Measurements from ENCODE around the gene PRTFDC1. TPM values are rescaled to one million over a fixed set of nuclear protein-coding genes. Genes with fewer than 3 reads are reported as not detected.

PRTFDC1 gene
- total RNA-seq, 1 donor from 2014 or later = 9.1 TPM

DNA sequence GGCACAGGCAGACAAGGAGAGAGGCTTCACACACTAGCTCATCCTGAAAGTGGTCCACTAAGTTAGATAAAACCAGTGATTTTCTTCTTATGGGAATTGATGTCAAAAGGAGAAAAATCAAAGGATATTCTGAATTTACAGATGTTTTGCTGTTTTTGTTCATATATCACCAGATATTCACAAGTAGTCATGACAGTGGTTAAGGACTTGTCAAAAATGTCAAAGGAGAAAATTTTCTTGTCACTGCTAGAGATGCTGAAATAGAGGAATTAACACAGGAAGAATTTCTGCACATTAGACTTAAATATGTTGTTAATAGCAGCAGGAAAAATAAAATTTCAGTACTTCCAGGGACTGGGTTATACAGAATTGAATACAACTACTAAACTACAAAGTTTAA lies 78.3 kb downstream of the PRTFDC1 start:
- H2AFZ ChIP-seq (ENCODE audit: low read depth, low read length) = no peak overlapping the region
- H3K79me2 ChIP-seq (ENCODE audit: insufficient read depth, low read length) = no peaks in the 10 kb centered on the region
- TF ChIP-seq, protein P1, sequence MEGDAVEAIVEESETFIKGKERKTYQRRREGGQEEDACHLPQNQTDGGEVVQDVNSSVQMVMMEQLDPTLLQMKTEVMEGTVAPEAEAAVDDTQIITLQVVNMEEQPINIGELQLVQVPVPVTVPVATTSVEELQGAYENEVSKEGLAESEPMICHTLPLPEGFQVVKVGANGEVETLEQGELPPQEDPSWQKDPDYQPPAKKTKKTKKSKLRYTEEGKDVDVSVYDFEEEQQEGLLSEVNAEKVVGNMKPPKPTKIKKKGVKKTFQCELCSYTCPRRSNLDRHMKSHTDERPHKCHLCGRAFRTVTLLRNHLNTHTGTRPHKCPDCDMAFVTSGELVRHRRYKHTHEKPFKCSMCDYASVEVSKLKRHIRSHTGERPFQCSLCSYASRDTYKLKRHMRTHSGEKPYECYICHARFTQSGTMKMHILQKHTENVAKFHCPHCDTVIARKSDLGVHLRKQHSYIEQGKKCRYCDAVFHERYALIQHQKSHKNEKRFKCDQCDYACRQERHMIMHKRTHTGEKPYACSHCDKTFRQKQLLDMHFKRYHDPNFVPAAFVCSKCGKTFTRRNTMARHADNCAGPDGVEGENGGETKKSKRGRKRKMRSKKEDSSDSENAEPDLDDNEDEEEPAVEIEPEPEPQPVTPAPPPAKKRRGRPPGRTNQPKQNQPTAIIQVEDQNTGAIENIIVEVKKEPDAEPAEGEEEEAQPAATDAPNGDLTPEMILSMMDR (IDR thresholded peaks at IDR 0.05; ENCODE audit: insufficient read depth, low read depth, low read length) = no peak
- no peak for TF ChIP-seq EZH2 (IDR thresholded peaks at IDR 0.05; ENCODE audit: insufficient read depth, low read length)
- Mint-ChIP-seq H3K27me3 (ENCODE audit: low read depth, unreplicated experiment) (no peaks in the 10 kb centered on the region), H3K4me1 (ENCODE audit: low read depth, unreplicated experiment) (peaks cover 20% of the 10 kb centered on the region), H3K36me3 (ENCODE audit: low read depth, unreplicated experiment) (no peaks in the 10 kb centered on the region), H3K4me3 (ENCODE audit: unreplicated experiment) (no peak overlapping the region), H3K27ac (ENCODE audit: unreplicated experiment) (peak overlapping the region; percentile 31), H3K9me3 (ENCODE audit: unreplicated experiment) (peaks cover 3% of the 10 kb centered on the region)
- no peaks in the 10 kb centered on the region for H3K27me3 ChIP-seq (ENCODE audit: insufficient read depth, low read length)
- H3K9ac ChIP-seq (ENCODE audit: low read length) = no peak overlapping the region
- no peak overlapping the region for H3K4me2 ChIP-seq (ENCODE audit: low read length)
- H3K4me3 ChIP-seq (ENCODE audit: insufficient read depth, low read depth, low read length) = no peak overlapping the region
- no peak for DNase-seq (ENCODE audit: low read depth)
- H3K4me1 ChIP-seq (ENCODE audit: insufficient read depth, low read length) = peaks cover 28% of the 10 kb centered on the region
- no peaks in the 10 kb centered on the region for H3K9me3 ChIP-seq (ENCODE audit: insufficient read depth, low read depth, low read length)
- H4K20me1 ChIP-seq (ENCODE audit: insufficient read depth, low read length) = no peaks in the 10 kb centered on the region
- no peaks in the 10 kb centered on the region for H3K36me3 ChIP-seq (ENCODE audit: insufficient read depth, low read length)
- H3K27ac ChIP-seq (ENCODE audit: low read depth, low read length) = no peak overlapping the region
- no peak for FAIRE-seq

DNA sequence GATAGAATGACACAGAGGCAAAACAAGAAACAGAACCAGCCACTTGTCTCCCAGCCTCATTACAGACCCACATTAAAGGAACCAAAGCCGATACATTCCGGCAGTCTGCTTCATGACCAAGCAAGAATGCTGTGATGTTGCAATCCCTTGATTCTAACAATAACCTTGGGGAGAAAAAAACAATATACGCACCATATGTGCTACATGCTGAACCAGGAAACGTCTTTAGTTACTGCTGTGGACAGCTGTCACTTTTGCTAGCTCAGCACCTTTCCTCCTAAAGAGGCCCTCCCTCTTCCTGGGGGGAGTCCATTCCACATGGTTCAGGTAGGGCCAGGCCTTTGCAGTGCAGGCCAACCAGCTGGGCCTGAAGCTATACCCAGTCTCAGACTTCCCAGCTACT lies 79.1 kb downstream of the PRTFDC1 start:
- H3K4me2 ChIP-seq (ENCODE audit: low read length) = peak overlapping the region; percentile 41
- peak; percentile 89 for FAIRE-seq
- H3K36me3 ChIP-seq (ENCODE audit: insufficient read depth, low read length) = no peaks in the 10 kb centered on the region
- no peaks in the 10 kb centered on the region for H3K27me3 ChIP-seq (ENCODE audit: insufficient read depth, low read length)
- Mint-ChIP-seq H3K4me3 (ENCODE audit: unreplicated experiment) (no peak overlapping the region), H3K9me3 (ENCODE audit: unreplicated experiment) (peaks cover 3% of the 10 kb centered on the region), H3K27ac (ENCODE audit: unreplicated experiment) (peak overlapping the region; percentile 89), H3K36me3 (ENCODE audit: low read depth, unreplicated experiment) (no peaks in the 10 kb centered on the region), H3K4me1 (ENCODE audit: low read depth, unreplicated experiment) (peaks cover 23% of the 10 kb centered on the region), H3K27me3 (ENCODE audit: low read depth, unreplicated experiment) (no peaks in the 10 kb centered on the region)
- H3K9ac ChIP-seq (ENCODE audit: low read length) = no peak overlapping the region
- no peaks in the 10 kb centered on the region for H3K9me3 ChIP-seq (ENCODE audit: insufficient read depth, low read depth, low read length)
- peak; percentile 97 for DNase-seq (ENCODE audit: low read depth)
- H3K4me1 ChIP-seq (ENCODE audit: insufficient read depth, low read length) = peaks cover 28% of the 10 kb centered on the region
- H3K27ac ChIP-seq (ENCODE audit: low read depth, low read length) = peak overlapping the region; percentile 56
- no peaks in the 10 kb centered on the region for H4K20me1 ChIP-seq (ENCODE audit: insufficient read depth, low read length)
- no peaks in the 10 kb centered on the region for H3K79me2 ChIP-seq (ENCODE audit: insufficient read depth, low read length)
- TF ChIP-seq, protein P1 (IDR thresholded peaks at IDR 0.05; ENCODE audit: insufficient read depth, low read depth, low read length) = no peak
- TF ChIP-seq EZH2 (IDR thresholded peaks at IDR 0.05; ENCODE audit: insufficient read depth, low read length) = no peak
- H3K4me3 ChIP-seq (ENCODE audit: insufficient read depth, low read depth, low read length) = no peak overlapping the region
- H2AFZ ChIP-seq (ENCODE audit: low read depth, low read length) = peak overlapping the region; percentile 46

DNA sequence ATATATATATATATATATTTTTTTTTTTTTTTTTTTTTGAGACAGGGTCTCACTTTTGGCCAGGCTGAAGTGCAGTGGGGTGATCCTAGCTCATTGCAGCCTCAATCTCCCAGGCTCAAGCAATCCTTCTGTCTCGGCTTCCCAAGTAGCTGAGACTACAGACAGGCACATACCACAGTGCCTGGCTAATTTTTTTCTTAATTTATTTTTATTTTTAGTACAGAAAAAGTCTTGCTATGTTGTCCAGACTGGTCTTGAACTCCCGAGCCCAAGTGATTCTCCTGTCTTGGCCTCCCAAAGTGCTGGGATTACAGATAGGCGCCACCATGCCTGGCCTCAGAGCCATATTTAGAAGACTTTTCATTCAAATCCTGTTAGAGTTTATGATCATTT lies 79.6 kb downstream of the PRTFDC1 start:
- H3K4me3 ChIP-seq (ENCODE audit: insufficient read depth, low read depth, low read length) = no peak overlapping the region
- H3K36me3 Mint-ChIP-seq (ENCODE audit: low read depth, unreplicated experiment) = no peaks in the 10 kb centered on the region
- peaks cover 23% of the 10 kb centered on the region for H3K4me1 Mint-ChIP-seq (ENCODE audit: low read depth, unreplicated experiment)
- FAIRE-seq = no peak
- H3K27ac ChIP-seq (ENCODE audit: low read depth, low read length) = peak overlapping the region; percentile 56
- H2AFZ ChIP-seq (ENCODE audit: low read depth, low read length) = no peak overlapping the region
- H3K4me3 Mint-ChIP-seq (ENCODE audit: unreplicated experiment) = no peak overlapping the region
- no peak overlapping the region for H3K9ac ChIP-seq (ENCODE audit: low read length)
- peaks cover 3% of the 10 kb centered on the region for H3K9me3 Mint-ChIP-seq (ENCODE audit: unreplicated experiment)
- no peaks in the 10 kb centered on the region for H3K9me3 ChIP-seq (ENCODE audit: insufficient read depth, low read depth, low read length)
- H3K27me3 ChIP-seq (ENCODE audit: insufficient read depth, low read length) = no peaks in the 10 kb centered on the region
- H3K27ac Mint-ChIP-seq (ENCODE audit: unreplicated experiment) = peak overlapping the region; percentile 89
- H4K20me1 ChIP-seq (ENCODE audit: insufficient read depth, low read length) = no peaks in the 10 kb centered on the region
- no peak for DNase-seq (ENCODE audit: low read depth)
- no peaks in the 10 kb centered on the region for H3K27me3 Mint-ChIP-seq (ENCODE audit: low read depth, unreplicated experiment)
- peak overlapping the region; percentile 41 for H3K4me2 ChIP-seq (ENCODE audit: low read length)
- H3K4me1 ChIP-seq (ENCODE audit: insufficient read depth, low read length) = peaks cover 28% of the 10 kb centered on the region
- TF ChIP-seq, protein P1 (IDR thresholded peaks at IDR 0.05; ENCODE audit: insufficient read depth, low read depth, low read length) = no peak
- TF ChIP-seq EZH2 (IDR thresholded peaks at IDR 0.05; ENCODE audit: insufficient read depth, low read length) = no peak
- H3K36me3 ChIP-seq (ENCODE audit: insufficient read depth, low read length) = no peaks in the 10 kb centered on the region
- no peaks in the 10 kb centered on the region for H3K79me2 ChIP-seq (ENCODE audit: insufficient read depth, low read length)
